Spinal cord (tissue), 10 donors: ENCODE measurements around the gene PDZRN3. TPM values are rescaled to one million over a fixed set of nuclear protein-coding genes. Genes with fewer than 3 reads are reported as not detected.

ENCODE experiments used
- DNase-seq, 6 donors: peaks; one replicate each; pipeline versions ENCODE4 v3.0.0 to v3.0.0-alpha.2; 2013 to 2015; ENCODE audit warnings: low spot score in 6 of 6, low read depth in 4 of 6
- H3K27ac ChIP-seq: one replicate; pipeline ENCODE4 v1.5.1; 2013; ENCODE audit warnings: low read depth, low read length, control low read depth
- H3K27me3 ChIP-seq: one replicate; pipeline ENCODE4 v1.6.1; 2013; ENCODE audit warnings: low read length; ENCODE audit not compliant: control insufficient read depth, insufficient read depth
- H3K36me3 ChIP-seq: one replicate; pipeline ENCODE4 v1.6.1; 2013; ENCODE audit warnings: low read length; ENCODE audit not compliant: control insufficient read depth, insufficient read depth
- H3K4me1 ChIP-seq: one replicate; pipeline ENCODE4 v1.6.1; 2013; ENCODE audit warnings: low read length; ENCODE audit not compliant: control insufficient read depth, insufficient read depth
- H3K4me3 ChIP-seq: one replicate; pipeline ENCODE4 v1.5.1; 2013; ENCODE audit warnings: low read depth, low read length, control low read depth
- H3K9me3 ChIP-seq: one replicate; pipeline ENCODE4 v1.6.1; 2013; ENCODE audit warnings: low read length; ENCODE audit not compliant: control insufficient read depth, insufficient read depth
- WGBS: methylation state at CpG from one replicate; pipeline ENCODE4 v1.1.5; 2013; ENCODE audit warnings: missing lambda C conversion rate; ENCODE audit not compliant: insufficient coverage; 5-methylcytosine and 5-hydroxymethylcytosine counted together
- polyA plus RNA-seq, 2 donors: library from polyadenylated mRNA; unstranded; fragments of 120-200 nt; gene quantifications; one replicate each; pipeline ENCODE4 v1.2.1, GENCODE V29; 2013; ENCODE audit not compliant: insufficient read length in 2 of 2
- small RNA-seq: library from RNA; depleted of rRNA; stranded (forward); fragments of <200 nt; gene quantifications from one replicate; pipeline ENCODE3, GENCODE V24; 2014; ENCODE audit warnings: low replicate concordance
- total RNA-seq, 2 donors: library from RNA; depleted of rRNA in 1 of 2; stranded (reverse); fragments of 120-200 nt in 1 of 2; fragments of >200 nt in 1 of 2; gene quantifications; one replicate each; pipeline versions ENCODE4 v1.2.3 to v1.2.4, GENCODE V29; 2013 to 2014
- donor health status: healthy.

The PDZRN3 gene
- total and polyA plus RNA-seq, 4 donors: 21.8 to 83.6 (median 30.2) TPM

DNA sequence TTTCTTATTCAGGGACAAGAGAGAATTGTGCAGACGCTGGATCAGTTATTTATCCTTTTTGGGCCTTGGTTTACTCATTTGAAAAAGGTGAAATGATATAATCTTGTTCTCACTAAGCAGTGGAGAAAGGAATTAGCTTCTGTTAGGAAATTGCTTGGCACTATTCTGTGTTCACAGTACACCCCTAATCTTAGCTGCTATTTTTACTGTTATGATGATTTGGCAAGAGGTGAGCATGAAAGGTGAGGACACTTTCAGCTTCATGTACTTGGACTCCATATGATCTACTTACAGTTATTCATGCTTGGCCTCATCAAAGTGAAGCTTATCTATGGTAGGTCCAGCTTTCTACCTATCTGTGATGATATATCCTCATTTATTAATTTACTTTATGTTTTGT lies 282.7 kb downstream of the PDZRN3 start:
- H3K4me1 ChIP-seq: no peaks in the 10 kb centered on the region
- DNase-seq: no peak
- no CpG with 5 or more reads among the region's 1 CpG for WGBS
- no peaks in the 10 kb centered on the region for H3K27me3 ChIP-seq
- no peaks in the 10 kb centered on the region for H3K9me3 ChIP-seq
- H3K27ac ChIP-seq: peak overlapping the region; percentile 6
- H3K36me3 ChIP-seq: no peaks in the 10 kb centered on the region
- H3K4me3 ChIP-seq: no peak overlapping the region

DNA sequence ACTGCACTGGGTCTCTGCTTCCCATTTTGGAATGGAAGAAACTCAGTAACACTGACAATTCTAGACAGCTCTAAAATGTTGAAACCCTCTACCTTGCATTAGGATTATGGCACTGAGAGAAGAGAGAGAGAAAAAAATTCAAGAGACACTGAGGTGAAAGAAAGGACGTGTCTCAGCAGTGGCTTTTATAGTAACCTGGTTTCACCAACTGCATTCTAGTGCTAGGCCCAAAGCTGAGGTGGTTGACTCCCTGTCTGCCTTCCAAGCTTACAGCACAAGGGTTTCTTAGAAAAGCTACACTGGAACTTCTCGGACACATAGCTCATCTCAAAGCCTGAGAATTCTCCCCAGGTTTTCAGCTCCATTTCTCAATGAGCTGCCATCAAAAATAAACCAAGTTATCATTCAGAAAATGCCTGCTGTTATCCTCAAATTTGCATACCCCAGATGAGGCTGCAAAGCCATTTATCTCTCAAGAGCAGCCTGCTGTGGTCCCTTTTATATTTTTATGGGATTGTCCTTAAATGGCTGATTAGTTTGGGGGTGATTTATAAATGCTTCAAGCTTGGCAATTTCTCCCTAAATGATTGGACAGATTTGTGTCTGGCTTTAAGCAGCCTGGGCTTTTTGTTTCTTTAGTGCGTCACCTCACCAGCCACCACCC lies 283.3 kb downstream of the PDZRN3 start:
- Histone ChIP-seq H3K9me3 (no peaks in the 10 kb centered on the region), H3K27me3 (no peaks in the 10 kb centered on the region), H3K4me3 (no peak overlapping the region), H3K4me1 (no peaks in the 10 kb centered on the region), H3K36me3 (no peaks in the 10 kb centered on the region), H3K27ac (peak overlapping the region; percentile 6)
- DNase-seq: peak in 2 of 6 donors; percentile 39 to 55
- WGBS: 62% methylated on average over 3 of the region's 3 CpGs

DNA sequence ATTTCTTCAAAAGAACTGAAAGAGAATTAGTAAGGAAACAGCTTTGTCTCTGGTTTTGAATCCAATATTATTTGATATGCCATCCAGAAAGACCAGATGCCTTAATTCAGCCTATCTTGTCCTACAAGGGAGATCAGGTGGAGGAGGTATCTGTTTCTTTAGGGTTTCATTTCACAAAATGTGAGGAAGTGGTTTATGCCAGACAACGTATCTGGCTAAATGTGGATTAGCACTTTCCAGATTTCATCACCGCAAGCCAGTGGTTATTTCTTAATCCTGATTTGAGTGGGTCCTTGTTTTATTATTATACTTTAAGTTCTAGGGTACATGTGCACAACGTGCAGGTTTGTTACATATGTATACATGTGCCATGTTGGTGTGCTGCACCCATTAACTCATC lies 292.2 kb downstream of the PDZRN3 start:
- WGBS: no CpG with 5 or more reads among the region's 3 CpGs
- no peaks in the 10 kb centered on the region for H3K4me1 ChIP-seq

More for the DNA sequence above, 292.2 kb downstream of the PDZRN3 start:
- no peak for DNase-seq
- Histone ChIP-seq H3K27me3 (no peaks in the 10 kb centered on the region), H3K36me3 (no peaks in the 10 kb centered on the region), H3K4me3 (no peak overlapping the region), H3K27ac (no peak overlapping the region), H3K9me3 (no peaks in the 10 kb centered on the region)

Small RNAs within 50 kb of the gene (small RNA-seq; reads per million reads assigned to genes)
- not detected for gene RNU7-119P
